NCI-H446 (cell line): ENCODE measurements around the gene SARS1.

Source experiments
- DNase-seq, 2 experiments: peaks; one replicate each; lab custom pipeline; 2025; lab: John Stamatoyannopoulos, UW

SARS1 gene

DNA sequence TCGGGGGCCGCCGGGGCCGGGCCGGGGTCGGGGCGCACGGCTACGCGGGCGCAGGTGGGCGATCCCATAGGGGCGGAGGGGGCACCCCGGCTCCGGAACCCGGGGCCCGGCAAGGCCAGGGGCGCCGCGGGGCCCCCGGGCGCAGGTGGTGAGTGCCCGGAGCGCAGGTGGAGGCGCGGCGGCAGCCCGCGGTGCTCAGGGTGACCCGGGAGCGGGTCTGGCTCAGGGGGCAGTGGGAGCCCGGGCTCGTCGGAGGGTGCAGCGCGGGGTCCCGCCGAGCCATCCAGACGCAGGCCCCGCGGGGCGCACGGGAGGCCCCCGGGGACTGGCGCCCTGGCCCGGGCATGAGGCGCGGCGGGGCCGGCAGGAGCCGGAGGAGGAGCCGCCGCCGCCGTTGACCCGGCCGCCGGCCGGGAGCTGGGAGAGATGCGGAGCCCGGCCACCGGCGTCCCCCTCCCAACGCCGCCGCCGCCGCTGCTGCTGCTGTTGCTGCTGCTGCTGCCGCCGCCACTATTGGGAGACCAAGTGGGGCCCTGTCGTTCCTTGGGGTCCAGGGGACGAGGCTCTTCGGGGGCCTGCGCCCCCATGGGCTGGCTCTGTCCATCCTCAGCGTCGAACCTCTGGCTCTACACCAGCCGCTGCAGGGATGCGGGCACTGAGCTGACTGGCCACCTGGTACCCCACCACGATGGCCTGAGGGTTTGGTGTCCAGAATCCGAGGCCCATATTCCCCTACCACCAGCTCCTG lies 36.1 kb downstream of the SARS1 start:
- DNase-seq = no peak

DNA sequence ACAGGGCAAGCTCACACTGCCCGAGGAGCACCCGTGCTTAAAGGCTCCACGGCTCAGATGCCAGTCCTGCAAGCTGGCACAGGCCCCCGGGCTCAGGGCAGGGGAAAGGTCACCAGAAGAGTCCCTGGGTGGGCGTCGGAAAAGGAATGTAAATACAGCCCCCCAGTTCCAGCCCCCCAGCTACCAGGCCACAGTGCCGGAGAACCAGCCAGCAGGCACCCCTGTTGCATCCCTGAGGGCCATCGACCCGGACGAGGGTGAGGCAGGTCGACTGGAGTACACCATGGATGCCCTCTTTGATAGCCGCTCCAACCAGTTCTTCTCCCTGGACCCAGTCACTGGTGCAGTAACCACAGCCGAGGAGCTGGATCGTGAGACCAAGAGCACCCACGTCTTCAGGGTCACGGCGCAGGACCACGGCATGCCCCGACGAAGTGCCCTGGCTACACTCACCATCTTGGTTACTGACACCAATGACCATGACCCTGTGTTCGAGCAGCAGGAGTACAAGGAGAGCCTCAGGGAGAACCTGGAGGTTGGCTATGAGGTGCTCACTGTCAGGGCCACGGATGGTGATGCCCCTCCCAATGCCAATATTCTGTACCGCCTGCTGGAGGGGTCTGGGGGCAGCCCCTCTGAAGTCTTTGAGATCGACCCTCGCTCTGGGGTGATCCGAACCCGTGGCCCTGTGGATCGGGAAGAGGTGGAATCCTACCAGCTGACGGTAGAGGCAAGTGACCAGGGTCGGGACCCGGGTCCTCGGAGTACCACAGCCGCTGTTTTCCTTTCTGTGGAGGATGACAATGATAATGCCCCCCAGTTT lies 36.9 kb downstream of the SARS1 start:
- DNase-seq = no peak

DNA sequence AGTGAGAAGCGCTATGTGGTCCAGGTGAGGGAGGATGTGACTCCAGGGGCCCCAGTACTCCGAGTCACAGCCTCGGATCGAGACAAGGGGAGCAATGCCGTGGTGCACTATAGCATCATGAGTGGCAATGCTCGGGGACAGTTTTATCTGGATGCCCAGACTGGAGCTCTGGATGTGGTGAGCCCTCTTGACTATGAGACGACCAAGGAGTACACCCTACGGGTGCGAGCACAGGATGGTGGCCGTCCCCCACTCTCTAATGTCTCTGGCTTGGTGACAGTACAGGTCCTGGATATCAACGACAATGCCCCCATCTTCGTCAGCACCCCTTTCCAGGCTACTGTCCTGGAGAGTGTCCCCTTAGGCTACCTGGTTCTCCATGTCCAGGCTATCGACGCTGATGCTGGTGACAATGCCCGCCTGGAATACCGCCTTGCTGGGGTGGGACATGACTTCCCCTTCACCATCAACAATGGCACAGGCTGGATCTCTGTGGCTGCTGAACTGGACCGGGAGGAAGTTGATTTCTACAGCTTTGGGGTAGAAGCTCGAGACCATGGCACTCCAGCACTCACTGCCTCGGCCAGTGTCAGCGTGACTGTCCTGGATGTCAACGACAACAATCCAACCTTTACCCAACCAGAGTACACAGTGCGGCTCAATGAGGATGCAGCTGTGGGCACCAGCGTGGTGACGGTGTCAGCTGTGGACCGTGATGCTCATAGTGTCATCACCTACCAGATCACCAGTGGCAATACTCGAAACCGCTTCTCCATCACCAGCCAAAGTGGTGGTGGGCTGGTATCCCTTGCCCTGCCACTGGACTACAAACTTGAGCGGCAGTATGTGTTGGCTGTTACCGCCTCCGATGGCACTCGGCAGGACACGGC lies 37.8 kb downstream of the SARS1 start:
- no peak for DNase-seq

DNA sequence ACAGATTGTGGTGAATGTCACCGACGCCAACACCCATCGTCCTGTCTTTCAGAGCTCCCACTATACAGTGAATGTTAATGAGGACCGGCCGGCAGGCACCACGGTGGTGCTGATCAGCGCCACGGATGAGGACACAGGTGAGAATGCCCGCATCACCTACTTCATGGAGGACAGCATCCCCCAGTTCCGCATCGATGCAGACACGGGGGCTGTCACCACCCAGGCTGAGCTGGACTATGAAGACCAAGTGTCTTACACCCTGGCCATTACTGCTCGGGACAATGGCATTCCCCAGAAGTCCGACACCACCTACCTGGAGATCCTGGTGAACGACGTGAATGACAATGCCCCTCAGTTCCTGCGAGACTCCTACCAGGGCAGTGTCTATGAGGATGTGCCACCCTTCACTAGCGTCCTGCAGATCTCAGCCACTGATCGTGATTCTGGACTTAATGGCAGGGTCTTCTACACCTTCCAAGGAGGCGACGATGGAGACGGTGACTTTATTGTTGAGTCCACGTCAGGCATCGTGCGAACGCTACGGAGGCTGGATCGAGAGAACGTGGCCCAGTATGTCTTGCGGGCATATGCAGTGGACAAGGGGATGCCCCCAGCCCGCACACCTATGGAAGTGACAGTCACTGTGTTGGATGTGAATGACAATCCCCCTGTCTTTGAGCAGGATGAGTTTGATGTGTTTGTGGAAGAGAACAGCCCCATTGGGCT lies 38.6 kb downstream of the SARS1 start:
- DNase-seq = no peak

DNA sequence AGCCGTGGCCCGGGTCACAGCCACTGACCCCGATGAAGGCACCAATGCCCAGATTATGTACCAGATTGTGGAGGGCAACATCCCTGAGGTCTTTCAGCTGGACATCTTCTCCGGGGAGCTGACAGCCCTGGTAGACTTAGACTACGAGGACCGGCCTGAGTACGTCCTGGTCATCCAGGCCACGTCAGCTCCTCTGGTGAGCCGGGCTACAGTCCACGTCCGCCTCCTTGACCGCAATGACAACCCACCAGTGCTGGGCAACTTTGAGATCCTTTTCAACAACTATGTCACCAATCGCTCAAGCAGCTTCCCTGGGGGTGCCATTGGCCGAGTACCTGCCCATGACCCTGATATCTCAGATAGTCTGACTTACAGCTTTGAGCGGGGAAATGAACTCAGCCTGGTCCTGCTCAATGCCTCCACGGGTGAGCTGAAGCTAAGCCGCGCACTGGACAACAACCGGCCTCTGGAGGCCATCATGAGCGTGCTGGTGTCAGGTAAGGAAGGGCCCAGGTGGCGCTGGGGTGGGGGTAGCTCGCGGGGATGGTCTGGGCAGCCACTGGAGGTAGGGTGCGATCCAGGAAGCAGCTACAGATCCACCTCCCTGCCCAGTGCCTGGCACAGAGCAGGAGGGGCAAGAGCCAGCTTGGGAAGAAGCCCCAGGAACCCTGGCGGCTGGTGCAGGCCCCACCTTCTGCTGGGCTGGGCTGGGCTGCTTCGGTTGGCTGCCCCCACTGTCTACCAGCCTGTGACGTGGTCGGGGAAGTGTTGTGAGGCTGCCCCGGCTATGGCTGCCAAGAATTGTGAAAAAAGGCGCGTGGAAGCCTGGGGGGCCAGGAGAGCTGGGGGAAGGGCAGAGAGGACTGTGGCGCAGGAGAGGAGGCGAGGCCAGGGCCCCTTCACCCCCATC lies 39.4 kb downstream of the SARS1 start:
- DNase-seq = peak; percentile 95 to 96

DNA sequence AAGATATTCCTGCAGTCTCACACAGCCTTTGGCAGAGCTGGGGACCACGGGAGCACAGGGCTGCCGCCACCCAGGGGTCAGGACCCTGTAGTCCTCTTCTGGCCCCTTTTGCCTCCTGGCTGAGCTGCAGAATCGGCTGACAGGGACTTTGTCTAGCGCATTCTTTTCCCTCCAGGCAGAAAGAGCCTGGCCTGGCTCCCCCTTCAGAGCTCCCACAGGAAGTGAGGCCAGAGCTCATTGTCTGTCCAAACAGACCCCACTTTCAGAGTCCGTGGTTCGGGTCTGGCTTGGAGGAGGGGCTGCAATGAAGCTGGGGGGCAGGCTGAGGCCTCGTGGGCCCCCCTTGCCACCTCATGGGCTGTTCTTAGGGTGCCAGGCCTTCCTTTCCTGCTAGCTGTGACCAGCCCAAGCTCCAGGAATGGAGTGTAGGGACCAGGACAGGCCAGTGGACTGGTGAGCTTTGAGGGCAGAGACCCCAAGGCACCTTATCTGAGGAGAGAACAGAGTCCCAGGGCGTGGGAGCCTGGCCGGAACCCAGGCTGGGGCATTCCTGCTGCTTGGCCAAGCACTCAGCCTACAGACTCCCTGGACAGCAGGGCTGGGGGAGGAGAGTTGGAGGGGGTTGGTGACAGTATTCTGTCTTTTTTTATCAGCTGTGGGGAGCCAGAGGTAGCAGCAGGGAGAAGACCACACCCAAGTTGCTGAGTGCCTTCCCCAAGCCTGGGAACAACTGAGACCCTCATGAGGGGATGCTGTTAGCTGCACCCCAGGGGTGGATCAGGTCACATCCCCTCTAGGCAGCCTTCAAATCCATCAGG lies 40.3 kb downstream of the SARS1 start:
- peak in 1 of 2 experiments; percentile 69 for DNase-seq

DNA sequence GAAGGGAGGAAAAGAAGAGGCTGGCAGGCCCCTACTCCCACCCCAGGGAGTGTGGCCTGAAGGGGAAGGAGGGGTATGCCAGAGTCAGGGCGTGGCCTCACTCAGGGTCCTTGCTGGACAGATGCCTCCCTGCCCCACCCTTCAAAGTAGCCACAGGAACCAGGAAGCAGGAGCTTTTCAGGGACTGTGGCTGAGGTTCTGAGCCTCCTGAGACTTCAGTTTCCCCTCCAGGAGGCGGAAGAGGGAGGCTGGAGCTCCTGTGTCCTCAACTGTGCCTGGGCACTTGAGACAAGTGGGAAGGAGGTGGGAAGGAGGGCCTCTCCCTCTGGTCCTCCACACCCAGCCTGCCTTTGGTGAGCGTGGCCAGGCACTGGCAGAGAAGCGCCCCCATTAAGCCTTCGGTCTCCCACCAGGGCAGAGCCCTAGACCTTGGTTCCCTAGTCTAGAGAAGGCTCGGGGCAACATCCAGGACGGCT lies 40.9 kb downstream of the SARS1 start:
- DNase-seq = peak in 1 of 2 experiments; percentile 44

DNA sequence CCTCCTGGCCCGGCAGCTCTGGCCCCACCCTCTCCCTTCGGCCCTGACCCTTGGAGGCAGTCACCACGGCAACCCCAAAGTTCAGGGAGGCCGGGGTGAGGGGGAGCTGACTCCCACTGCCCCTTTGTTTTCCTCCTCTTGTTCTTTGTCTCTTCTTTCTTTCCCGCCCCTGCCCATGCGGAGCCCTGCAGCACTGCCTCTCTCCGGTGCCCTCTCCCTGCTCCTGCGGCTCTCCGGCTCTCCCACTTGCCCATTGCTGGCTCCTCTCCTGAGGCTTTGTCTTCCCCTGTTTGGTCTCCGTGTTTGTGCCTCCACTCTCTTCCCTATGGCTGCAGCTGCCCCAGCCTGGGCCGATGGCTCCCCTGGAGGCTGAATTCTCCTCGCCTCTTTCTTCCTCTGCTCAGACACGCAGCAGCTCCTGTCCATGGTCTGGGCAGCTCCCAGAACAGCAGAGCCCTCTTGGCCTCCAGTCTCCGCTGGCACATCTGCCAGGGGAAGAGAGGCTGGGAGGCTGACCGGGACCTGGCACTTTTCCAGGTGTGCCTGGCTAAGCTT lies 41.5 kb downstream of the SARS1 start:
- peak in 1 of 2 experiments; percentile 71 for DNase-seq

DNA sequence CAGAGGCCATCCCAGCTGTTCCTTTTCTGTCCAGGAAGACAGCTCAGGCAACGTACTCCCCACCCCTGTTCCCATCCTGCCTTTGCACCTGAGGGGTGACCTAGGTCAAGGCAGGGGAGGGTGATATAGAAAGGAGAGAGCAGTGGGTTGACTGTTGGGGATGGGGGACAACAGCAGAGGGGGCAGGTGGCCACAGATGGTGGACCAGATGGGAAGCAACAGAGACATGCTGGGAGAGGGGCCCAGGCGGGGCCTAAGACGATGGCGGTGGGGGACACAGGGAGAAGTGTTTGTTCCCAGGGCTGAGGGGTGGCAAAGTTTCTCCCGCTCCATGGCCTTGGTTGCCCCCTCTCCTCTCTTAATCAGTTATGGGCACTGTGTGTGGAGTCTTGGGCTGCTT lies 42.0 kb downstream of the SARS1 start:
- DNase-seq = peak in 1 of 2 experiments; percentile 61

DNA sequence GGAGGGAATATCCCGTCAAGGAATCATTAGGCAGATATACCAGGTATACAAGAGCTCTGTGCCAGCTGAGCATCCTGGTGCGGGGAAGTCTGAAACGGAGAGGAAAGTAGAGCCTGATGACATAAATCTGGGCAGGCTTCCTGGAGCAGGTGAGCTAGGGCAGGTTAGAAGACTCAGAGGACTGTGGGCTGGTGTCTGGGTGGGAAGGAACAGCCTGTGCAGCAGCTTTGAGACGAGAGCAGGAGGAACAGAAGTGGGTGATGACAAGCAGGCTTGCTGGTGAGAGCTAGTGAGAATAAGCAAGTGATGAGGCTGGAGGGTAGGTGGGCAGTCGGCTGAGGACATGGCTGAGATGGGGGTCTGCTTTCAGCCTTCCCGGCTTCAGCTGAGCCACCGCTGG lies 42.4 kb downstream of the SARS1 start:
- DNase-seq = no peak

DNA sequence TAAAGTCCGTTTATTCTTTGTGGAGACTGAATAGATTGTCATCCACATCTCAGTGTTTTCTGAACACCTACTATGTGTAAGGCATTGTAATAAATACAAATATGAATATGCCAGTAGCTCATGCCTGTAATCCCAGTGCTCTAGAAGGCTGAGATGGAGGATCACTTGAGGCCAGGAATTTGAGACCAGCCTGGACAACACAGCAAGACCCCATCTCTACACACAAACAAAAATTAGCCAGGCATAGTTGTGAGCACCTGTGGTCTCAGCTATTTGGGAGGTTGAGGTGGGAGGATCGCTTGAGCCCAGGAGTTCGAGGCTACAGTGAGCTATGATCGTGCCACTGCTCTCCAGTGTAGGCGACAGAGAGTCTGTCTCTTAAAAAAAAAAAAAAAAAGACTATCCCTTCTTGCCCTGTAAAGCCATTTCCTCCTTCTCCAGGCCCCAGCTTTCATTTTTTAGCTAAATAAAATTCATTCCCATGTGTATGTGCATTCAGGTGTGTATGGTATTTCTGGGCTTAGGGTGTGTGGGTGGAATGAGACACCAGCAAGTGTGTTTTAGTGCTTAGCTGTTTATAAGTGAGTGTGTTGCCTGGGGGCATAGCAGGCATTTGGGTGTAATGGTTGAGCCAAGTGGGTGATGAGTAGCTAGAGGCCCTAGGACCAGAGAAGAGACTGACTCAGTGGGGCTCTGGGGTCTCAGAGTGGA lies 43.4 kb downstream of the SARS1 start:
- no peak for DNase-seq

DNA sequence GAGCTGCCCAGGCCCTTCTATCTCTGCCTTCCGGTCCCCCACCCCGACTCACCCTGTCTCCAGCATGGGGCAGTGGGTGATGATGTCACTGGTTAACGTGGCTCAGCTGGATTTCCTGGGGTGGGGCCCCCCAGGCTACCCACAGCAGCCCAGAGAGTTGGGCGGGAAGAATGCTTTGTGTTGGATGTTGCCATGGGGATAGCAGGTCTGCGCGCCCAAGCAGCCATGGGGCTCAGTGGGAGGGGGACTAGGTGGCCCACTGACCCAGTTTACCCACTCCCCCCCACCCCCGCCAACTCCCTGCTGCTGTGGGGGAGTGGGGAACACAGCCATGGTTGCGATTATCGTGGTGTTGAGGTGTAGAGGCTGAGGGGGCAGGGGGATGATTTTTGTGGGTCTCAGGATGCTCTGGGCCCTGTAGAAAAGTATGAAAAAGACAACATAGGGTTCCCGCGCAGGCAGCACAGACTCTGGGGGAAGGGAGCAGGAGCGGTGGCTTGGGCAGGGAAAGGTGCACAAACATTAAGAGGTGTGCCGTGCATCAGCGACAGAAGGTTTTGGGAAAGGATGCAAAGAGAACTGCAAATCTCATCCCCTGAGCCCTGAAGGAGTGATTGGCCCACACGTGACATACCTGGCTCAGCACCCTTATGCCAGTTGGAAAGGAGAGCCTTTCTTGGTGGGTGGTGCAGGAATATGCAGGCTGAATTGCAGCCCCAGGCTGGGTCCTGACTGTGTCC lies 44.1 kb downstream of the SARS1 start:
- no peak for DNase-seq

DNA sequence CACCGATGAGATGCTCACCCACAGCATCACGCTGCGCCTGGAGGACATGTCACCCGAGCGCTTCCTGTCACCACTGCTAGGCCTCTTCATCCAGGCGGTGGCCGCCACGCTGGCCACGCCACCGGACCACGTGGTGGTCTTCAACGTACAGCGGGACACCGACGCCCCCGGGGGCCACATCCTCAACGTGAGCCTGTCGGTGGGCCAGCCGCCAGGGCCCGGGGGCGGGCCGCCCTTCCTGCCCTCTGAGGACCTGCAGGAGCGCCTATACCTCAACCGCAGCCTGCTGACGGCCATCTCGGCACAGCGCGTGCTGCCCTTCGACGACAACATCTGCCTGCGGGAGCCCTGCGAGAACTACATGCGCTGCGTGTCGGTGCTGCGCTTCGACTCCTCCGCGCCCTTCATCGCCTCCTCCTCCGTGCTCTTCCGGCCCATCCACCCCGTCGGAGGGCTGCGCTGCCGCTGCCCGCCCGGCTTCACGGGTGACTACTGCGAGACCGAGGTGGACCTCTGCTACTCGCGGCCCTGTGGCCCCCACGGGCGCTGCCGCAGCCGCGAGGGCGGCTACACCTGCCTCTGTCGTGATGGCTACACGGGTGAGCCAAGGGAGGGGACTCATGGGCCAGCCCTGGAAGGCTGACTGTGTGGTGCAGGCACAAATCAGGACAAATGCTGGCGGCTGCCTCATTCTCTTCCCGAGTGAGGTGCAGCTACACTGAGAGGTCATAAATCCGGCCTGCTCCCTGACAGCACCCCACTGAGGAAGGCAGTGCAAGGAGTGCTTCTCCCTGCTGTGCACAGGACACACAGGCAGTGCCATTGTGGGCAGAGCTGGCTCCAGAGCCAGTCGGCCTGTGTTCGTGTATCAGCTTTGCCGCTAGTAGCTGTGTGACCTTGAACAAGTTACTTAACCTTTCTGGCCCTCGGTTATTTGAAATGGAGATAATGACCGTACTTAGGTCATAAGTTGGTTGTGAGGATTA lies 45.1 kb downstream of the SARS1 start:
- no peak for DNase-seq

DNA sequence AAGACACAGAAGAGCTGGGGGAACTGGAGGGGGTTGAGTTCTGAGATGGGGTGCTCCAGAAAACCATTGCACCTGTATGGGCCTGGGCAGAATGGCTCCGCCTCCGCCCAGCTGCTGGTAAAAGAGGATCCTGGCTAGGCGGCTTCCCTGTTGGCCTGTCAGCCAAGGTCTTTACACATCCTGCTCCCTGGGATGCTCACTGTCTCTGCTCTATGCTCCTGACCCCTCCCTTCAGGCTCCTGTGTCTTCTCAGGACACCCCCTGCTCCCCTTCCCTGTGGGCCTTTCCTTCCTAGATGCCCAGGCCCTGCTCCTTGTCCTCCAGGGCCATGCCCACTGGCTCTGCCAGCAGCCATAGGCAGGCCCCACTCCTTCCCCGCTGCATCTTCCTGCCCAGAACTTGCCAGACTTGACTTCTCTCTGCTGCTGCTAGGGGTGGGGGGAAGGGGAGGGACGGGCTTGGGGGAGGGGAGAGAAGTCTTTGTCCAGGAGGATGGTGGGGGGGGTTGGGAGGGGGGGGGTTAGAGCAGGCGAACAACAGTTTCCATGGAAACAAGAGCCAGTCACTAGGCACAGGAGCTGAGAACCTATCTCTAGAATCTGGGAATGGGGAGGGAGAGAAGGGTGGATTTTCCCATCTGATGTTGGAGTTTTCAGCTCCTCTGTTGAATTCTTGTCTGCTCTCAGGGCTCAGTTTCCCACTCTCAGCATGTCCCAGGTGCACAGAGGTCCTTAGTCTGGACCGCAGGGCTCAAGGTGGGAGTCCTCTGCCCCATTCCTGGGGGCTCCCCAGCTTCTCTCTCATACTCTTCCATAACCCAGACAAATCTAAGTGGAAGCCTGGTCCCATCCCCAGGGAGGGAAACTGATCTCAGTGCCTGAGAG lies 46.2 kb downstream of the SARS1 start:
- no peak for DNase-seq

DNA sequence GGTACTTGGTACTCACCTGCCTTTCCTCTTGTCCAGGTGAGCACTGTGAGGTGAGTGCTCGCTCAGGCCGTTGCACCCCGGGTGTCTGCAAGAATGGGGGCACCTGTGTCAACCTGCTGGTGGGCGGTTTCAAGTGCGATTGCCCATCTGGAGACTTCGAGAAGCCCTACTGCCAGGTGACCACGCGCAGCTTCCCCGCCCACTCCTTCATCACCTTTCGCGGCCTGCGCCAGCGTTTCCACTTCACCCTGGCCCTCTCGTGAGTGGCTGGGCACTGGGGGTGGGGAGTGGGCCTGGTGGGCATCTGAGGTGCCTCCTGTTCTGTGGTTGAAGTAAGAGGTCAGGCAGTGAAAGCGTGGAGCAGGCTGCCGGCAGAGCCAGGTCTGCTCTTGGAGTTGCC lies 47.3 kb downstream of the SARS1 start:
- DNase-seq = no peak

DNA sequence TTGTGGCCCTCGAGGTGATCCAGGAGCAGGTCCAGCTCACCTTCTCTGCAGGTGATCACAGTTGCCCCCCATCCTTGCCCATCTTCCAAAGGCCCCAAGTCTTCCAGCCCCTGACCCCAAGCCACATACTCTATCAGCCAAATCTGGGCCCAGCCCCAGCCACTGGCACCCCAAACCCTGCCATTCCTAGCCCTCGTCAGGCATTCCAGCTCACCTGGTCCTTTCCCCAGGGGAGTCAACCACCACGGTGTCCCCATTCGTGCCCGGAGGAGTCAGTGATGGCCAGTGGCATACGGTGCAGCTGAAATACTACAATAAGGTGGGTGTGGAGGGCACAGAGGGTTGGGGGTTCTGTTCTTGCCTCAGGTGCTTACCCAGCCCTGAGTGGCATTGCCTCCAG lies 47.9 kb downstream of the SARS1 start:
- no peak for DNase-seq
